MM.1S (cell line): Measurements from ENCODE around the gene RPS3.

Source experiments
- EZH2 ChIP-seq: fragments of 300-600 bp; sonication (generic); optimal IDR thresholded peaks from 2 replicates; pipeline ENCODE3; 2017; ENCODE audit warnings: low read depth, mild to moderate bottlenecking, antibody characterized with exemption, low read length, mixed read lengths
- TF ChIP-seq, protein P1 (sequence below): fragments of 300-600 bp; sonication (generic); IDR thresholded peaks from 2 replicates; pipeline ENCODE4 v1.5.1; 2016; ENCODE audit warnings: antibody characterized with exemption, low read length, mixed read lengths

DNA sequence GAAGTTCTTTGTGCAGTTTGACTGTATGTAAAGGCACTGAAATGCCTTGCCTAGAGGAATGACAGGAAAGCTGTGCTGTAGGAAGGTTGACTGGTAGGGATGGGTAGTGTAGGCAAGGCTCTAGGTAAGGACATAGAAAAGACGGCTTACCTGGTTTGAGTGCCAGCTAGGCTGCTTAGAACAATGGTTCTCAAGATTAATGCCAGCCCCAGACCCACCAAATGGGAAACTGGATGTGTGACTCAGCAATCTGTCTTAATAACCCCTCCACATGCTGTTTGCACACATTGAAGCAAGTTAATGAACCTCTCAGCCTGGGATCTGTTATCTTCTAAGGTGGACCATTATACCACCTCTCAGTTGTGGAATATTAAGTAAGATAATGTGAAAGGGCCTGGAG, 3.7 kb downstream of the RPS3 start:
- TF ChIP-seq, protein P1, sequence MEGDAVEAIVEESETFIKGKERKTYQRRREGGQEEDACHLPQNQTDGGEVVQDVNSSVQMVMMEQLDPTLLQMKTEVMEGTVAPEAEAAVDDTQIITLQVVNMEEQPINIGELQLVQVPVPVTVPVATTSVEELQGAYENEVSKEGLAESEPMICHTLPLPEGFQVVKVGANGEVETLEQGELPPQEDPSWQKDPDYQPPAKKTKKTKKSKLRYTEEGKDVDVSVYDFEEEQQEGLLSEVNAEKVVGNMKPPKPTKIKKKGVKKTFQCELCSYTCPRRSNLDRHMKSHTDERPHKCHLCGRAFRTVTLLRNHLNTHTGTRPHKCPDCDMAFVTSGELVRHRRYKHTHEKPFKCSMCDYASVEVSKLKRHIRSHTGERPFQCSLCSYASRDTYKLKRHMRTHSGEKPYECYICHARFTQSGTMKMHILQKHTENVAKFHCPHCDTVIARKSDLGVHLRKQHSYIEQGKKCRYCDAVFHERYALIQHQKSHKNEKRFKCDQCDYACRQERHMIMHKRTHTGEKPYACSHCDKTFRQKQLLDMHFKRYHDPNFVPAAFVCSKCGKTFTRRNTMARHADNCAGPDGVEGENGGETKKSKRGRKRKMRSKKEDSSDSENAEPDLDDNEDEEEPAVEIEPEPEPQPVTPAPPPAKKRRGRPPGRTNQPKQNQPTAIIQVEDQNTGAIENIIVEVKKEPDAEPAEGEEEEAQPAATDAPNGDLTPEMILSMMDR, result no peak
- no peak for TF ChIP-seq EZH2
